NCI-H82 (cell line): ENCODE data around the gene NRG3.
A peak's percentile ranks its signal among the peaks of the same experiment; 100 is the strongest.
"Not testable (repeated sequence)": the region's sequence is repeated elsewhere in the genome, so short reads cannot be mapped to it uniquely, and the experiment has no call there.

Experiments
- DNase-seq: peaks from one replicate; lab custom pipeline; 2025; lab: John Stamatoyannopoulos, UW

NRG3 gene

GRCh38 chr10:81961451-81962184, 86.6 kb downstream of the NRG3 start:
- no peak for DNase-seq

GRCh38 chr10:81963606-81964005, 88.6 kb downstream of the NRG3 start:
- no peak for DNase-seq

GRCh38 chr10:81967716-81968115, 92.7 kb downstream of the NRG3 start:
- DNase-seq = no peak

GRCh38 chr10:81969136-81969535, 94.1 kb downstream of the NRG3 start:
- DNase-seq = no peak

GRCh38 chr10:81978238-81978637, 103.2 kb downstream of the NRG3 start:
- DNase-seq = peak; percentile 1

- DNase-seq = no peak
Measured at GRCh38 chr10:81981724-81982123, 106.7 kb downstream of the NRG3 start.

GRCh38 chr10:81984428-81984827, 109.4 kb downstream of the NRG3 start:
- DNase-seq = no peak

- no peak for DNase-seq
Measured at GRCh38 chr10:81995254-81995653, 120.3 kb downstream of the NRG3 start.

GRCh38 chr10:81996927-81997326, 121.9 kb downstream of the NRG3 start:
- DNase-seq = no peak

GRCh38 chr10:82020999-82021398, 146.0 kb downstream of the NRG3 start:
- no peak for DNase-seq

- DNase-seq = no peak
Measured at GRCh38 chr10:82027711-82028110, 152.7 kb downstream of the NRG3 start.

GRCh38 chr10:82037076-82037475, 162.1 kb downstream of the NRG3 start:
- no peak for DNase-seq

GRCh38 chr10:82038587-82038986, 163.6 kb downstream of the NRG3 start:
- DNase-seq = no peak

- DNase-seq = no peak
Measured at GRCh38 chr10:82040336-82040735, 165.3 kb downstream of the NRG3 start.

GRCh38 chr10:82041018-82041417, 166.0 kb downstream of the NRG3 start:
- DNase-seq = no peak

- no peak for DNase-seq
Measured at GRCh38 chr10:82056391-82056790, 181.4 kb downstream of the NRG3 start.

GRCh38 chr10:82067192-82067591, 192.2 kb downstream of the NRG3 start:
- not testable (repeated sequence) for DNase-seq

- no peak for DNase-seq
Measured at GRCh38 chr10:82068501-82068900, 193.5 kb downstream of the NRG3 start.

- DNase-seq = no peak
Measured at GRCh38 chr10:82071231-82071630, 196.2 kb downstream of the NRG3 start.

- DNase-seq = no peak
Measured at GRCh38 chr10:82072124-82072523, 197.1 kb downstream of the NRG3 start.

- no peak for DNase-seq
Measured at GRCh38 chr10:82075605-82076004, 200.6 kb downstream of the NRG3 start.

- no peak for DNase-seq
Measured at GRCh38 chr10:82084496-82084895, 209.5 kb downstream of the NRG3 start.

- DNase-seq = no peak
Measured at GRCh38 chr10:82084904-82085303, 209.9 kb downstream of the NRG3 start.

- DNase-seq = peak; percentile 2
Measured at GRCh38 chr10:82089327-82089726, 214.3 kb downstream of the NRG3 start.
